Heart left ventricle (tissue), 16 donors: ENCODE data around the gene ANXA4. TPM values are rescaled to one million over a fixed set of nuclear protein-coding genes. Genes with fewer than 3 reads are reported as not detected.
"Not testable (repeated sequence)": the region's sequence is repeated elsewhere in the genome, so short reads cannot be mapped to it uniquely, and the experiment has no call there.

Experiments used
- ATAC-seq, 4 donors: fragments of 200-7000 bp; cut with Tn5 transposase; one replicate each; pipeline ENCODE4 v1.9.1; 2020 to 2022; ENCODE audit warnings: moderate library complexity in 4 of 4, mild to moderate bottlenecking in 3 of 4, moderate number of reproducible peaks in 1 of 4
- DNase-seq, 5 donors: peaks; one replicate each; pipeline ENCODE4 v3.0.0-alpha.2; 2020
- H3K27ac ChIP-seq, 12 donors: fragments of 200-600 bp; sonication (generic) in 4 of 12; one replicate each; pipeline versions ENCODE4 v1.5.0 to v1.8.0; 2016 to 2022; ENCODE audit warnings: mild to moderate bottlenecking in 2 of 12
- H3K27me3 ChIP-seq, 9 donors: fragments of 200-600 bp; sonication (generic) in 2 of 9; one replicate each; pipeline versions ENCODE4 v1.5.1 to v1.8.0; 2016 to 2022; ENCODE audit warnings: mild to moderate bottlenecking in 3 of 9
- H3K36me3 ChIP-seq, 9 donors: fragments of 200-600 bp; sonication (generic) in 2 of 9; one replicate each; pipeline versions ENCODE4 v1.5.0 to v1.8.0; 2018 to 2022; ENCODE audit warnings: mild to moderate bottlenecking in 2 of 9
- H3K4me1 ChIP-seq, 12 donors: fragments of 200-600 bp; sonication (generic) in 4 of 12; one replicate each; pipeline versions ENCODE4 v1.5.0 to v1.8.0; 2016 to 2022; ENCODE audit warnings: mild to moderate bottlenecking in 3 of 12
- H3K4me3 ChIP-seq, 12 donors: fragments of 200-600 bp; sonication (generic) in 4 of 12; one replicate each; pipeline versions ENCODE4 v1.5.0 to v1.8.0; 2017 to 2022; ENCODE audit warnings: mild to moderate bottlenecking in 9 of 12, moderate library complexity in 4 of 12
- H3K9me3 ChIP-seq, 12 donors: fragments of 200-600 bp; sonication (generic) in 4 of 12; one replicate each; pipeline versions ENCODE4 v1.5.0 to v1.8.0; 2016 to 2022; ENCODE audit warnings: mild to moderate bottlenecking in 1 of 12
- POLR2A ChIP-seq, 2 donors: fragments of 450-650 bp; IDR thresholded peaks; one replicate each; pipeline ENCODE4 v1.6.1; 2017; ENCODE audit warnings: antibody characterized with exemption in 2 of 2, mild to moderate bottlenecking in 2 of 2, moderate library complexity in 2 of 2
- WGBS, 4 donors: extraction: QIAGEN DNeasy Blood & Tissue Kit in 2 of 4; methylation state at CpG; one replicate each; pipeline versions ENCODE4 v1.1.5 to v1.1.7; 2013 to 2018; 5-methylcytosine and 5-hydroxymethylcytosine counted together
- intact Hi-C, 10 donors: fragments of 100-400 bp; cut with DNase I; formaldehyde crosslinking; loops; one replicate each; pipeline versions ENCODE4 v1.11.1 to v1.14.2; 2022
- polyA plus RNA-seq, 2 donors: library from polyadenylated mRNA; stranded (reverse); fragments of 200-250 nt; gene quantifications; one replicate each; pipeline ENCODE4 v1.2.3, GENCODE V29; 2013
- total RNA-seq, 9 donors: library from RNA; depleted of rRNA in 2 of 9; stranded (reverse); fragments of >200 nt in 2 of 9; fragmentation: NEBNext Ultra II Directional in 3 of 9; extraction: Animal tissue kit (Norgen Biotek cat#: 25700) in 3 of 9; gene quantifications; one replicate each; pipeline versions ENCODE4 v1.1.0 to v1.2.4, GENCODE V29; 2016 to 2023
- TF ChIP-seq, protein P1 (sequence below), 12 donors: fragments of 200-600 bp; sonication (generic) in 4 of 12; IDR thresholded peaks; one replicate each; pipeline versions ENCODE4 v1.5.0 to v1.8.0; 2018 to 2022; ENCODE audit warnings: antibody characterized with exemption in 12 of 12, mild to moderate bottlenecking in 5 of 12
- donor health status: ischemic (EF 13 %, LVEDD 7.1; RV severe dilation, severe dysfunction).
- donor health status: healthy with polysubstance abuse.
- donor health status: DM: no; HTN: yes; CAD: no.
- donor health status: DM: no; HTN: no; CAD: no.
- donor health status: ischemic (EF 25% LVEDD 6.9; RV normal size, moderate dysfunction).
- donor health status: ischemic (EF 25% LVEDD 5.7; RV mildly dilated, moderate dysfunction).
- donor health status: healthy.
- donor health status: DM: yes; HTN: yes; CAD: no.
- donor health status: ischemic (EF 35%, LVEDD 5.7; RV mildly dilated, moderate dysfunction).
- donor health status: nonischemic (EF 11% LVEDD 7.7; RV severe dilation, severe dysfunction).
- donor health status: DM: yes; HTN: yes; CAD: no.
- donor health status: PGD.
- donor health status: ischemic (EF 29% LVEDD 5.4; RV normal size, mild dysfunction).
- donor health status: nonischemic (EF 23%, LVEDD 6.1; RV moderate dilation, normal function).

Gene ANXA4
- total and polyA plus RNA-seq, 11 donors = 7.3 to 73.5 (median 18.8) TPM

- 1 to 3% (median 2%) methylated on average over 36 to 45 of the region's 45 CpGs for WGBS, 4 donors
Observed at GRCh38 chr2:69830045-69830905, 88.3 kb downstream of the ANXA4 start.

DNA sequence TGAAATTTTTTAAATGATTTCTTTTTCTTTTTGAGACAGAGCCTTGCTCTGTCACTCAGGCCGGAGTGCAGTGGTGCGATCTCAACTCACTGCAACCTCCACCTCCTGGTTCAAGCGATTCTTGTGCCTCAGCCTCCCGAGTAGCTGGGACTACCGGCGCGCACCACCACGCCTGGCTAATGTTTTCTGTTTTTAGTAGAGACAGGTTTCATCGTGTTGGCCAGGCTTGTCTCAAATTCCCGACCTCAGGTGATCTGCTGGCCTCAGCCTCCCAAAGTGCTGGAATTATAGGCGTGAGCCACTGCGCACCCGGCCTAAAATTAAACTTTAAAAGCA, 88.9 kb downstream of the ANXA4 start:
- H3K4me1 ChIP-seq = peaks cover 0 to 32% (median 23%) of the 10 kb centered on the region in 12 donors
- WGBS, 4 donors = 85 to 88% (median 87%) methylated on average over 13 of the region's 13 CpGs
- not testable (repeated sequence) for H3K27me3 ChIP-seq, H3K9me3 ChIP-seq, ATAC-seq, H3K36me3 ChIP-seq, H3K27ac ChIP-seq, DNase-seq
- intact Hi-C loops = loop anchor here in 1 of 10 donors (10.0 kb wide), 1 partner anchor 266 kb away; no protein-coding TSS in a partner anchor
- H3K4me3 ChIP-seq = peak overlapping the region in 9 of 12 donors; percentile 79 to 99 (median 88)

More at GRCh38 chr2:69830045-69830905, 88.3 kb downstream of the ANXA4 start:
- Histone ChIP-seq H3K27ac (peak overlapping the region; percentile 50 to 97 (median 92)), H3K9me3 (no peaks in the 10 kb centered on the region), H3K4me1 (peaks cover 0 to 32% (median 22%) of the 10 kb centered on the region in 12 donors), H3K36me3 (peaks cover 0 to 8% (median 0%) of the 10 kb centered on the region in 9 donors), H3K4me3 (peak overlapping the region; percentile 61 to 99 (median 90)), H3K27me3 (no peaks in the 10 kb centered on the region)
- intact Hi-C loops = loop anchor here in 1 of 10 donors (10.0 kb wide), 1 partner anchor 265 kb away; no protein-coding TSS in a partner anchor
- DNase-seq (peak in 3 of 5 donors; percentile 20 to 63 (median 37)), ATAC-seq (peak in 3 of 4 donors; percentile 2 to 43 (median 39))
- TF ChIP-seq POLR2A (IDR thresholded peaks at IDR 0.05) = no peak
- TF ChIP-seq, protein P1, sequence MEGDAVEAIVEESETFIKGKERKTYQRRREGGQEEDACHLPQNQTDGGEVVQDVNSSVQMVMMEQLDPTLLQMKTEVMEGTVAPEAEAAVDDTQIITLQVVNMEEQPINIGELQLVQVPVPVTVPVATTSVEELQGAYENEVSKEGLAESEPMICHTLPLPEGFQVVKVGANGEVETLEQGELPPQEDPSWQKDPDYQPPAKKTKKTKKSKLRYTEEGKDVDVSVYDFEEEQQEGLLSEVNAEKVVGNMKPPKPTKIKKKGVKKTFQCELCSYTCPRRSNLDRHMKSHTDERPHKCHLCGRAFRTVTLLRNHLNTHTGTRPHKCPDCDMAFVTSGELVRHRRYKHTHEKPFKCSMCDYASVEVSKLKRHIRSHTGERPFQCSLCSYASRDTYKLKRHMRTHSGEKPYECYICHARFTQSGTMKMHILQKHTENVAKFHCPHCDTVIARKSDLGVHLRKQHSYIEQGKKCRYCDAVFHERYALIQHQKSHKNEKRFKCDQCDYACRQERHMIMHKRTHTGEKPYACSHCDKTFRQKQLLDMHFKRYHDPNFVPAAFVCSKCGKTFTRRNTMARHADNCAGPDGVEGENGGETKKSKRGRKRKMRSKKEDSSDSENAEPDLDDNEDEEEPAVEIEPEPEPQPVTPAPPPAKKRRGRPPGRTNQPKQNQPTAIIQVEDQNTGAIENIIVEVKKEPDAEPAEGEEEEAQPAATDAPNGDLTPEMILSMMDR (IDR thresholded peaks at IDR 0.05) = no peak

GRCh38 chr2:69831354-69831905, 89.5 kb downstream of the ANXA4 start:
- peak overlapping the region in 4 of 12 donors; percentile 82 to 98 (median 88) for H3K4me3 ChIP-seq
- no peak for ATAC-seq

DNA sequence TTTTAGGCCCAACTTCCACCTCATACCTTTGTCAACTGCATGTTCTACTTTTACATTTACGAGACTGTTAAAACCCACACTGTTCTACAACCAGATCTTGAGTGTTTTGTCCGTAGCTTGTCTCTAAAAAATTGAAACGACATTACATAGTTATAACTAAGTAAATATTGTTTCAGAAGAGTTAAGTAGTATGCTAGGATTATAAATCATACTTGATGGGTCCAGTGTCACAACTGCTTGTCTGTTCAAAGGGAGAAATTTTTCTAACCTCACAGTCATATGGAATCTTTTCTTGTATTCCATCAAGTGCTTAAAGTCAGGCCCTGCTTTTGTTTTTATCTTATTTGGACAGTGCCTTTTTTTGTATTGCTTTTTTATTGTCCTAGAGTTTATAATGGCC, 91.8 kb downstream of the ANXA4 start:
- H3K27me3 ChIP-seq = no peaks in the 10 kb centered on the region
- WGBS, 4 donors = 90 to 96% (median 94%) methylated on average over 3 of the region's 3 CpGs

More at GRCh38 chr2:69831354-69831905, 89.5 kb downstream of the ANXA4 start:
- no peaks in the 10 kb centered on the region for H3K27me3 ChIP-seq
- H3K4me1 ChIP-seq = peaks cover 0 to 34% (median 24%) of the 10 kb centered on the region in 12 donors
- no peak for DNase-seq
- 95 to 96% (median 95%) methylated on average over 6 of the region's 6 CpGs for WGBS, 4 donors
- intact Hi-C loops = loop anchor here in 1 of 10 donors (10.0 kb wide), 1 partner anchor 267 kb away; no protein-coding TSS in a partner anchor
- no peaks in the 10 kb centered on the region for H3K9me3 ChIP-seq
- H3K36me3 ChIP-seq = no peaks in the 10 kb centered on the region
- no peak overlapping the region for H3K27ac ChIP-seq
- no peak for TF ChIP-seq POLR2A (IDR thresholded peaks at IDR 0.05)
- TF ChIP-seq, protein P1 (IDR thresholded peaks at IDR 0.05) = no peak

More for the DNA sequence above, 91.8 kb downstream of the ANXA4 start:
- no peak for TF ChIP-seq POLR2A (IDR thresholded peaks at IDR 0.05)
- TF ChIP-seq, protein P1 (IDR thresholded peaks at IDR 0.05) = no peak
- peaks cover 0 to 7% (median 0%) of the 10 kb centered on the region in 9 donors for H3K36me3 ChIP-seq
- H3K4me3 ChIP-seq = no peak overlapping the region
- H3K27ac ChIP-seq = no peak overlapping the region
- ATAC-seq (no peak), DNase-seq (no peak)
- H3K9me3 ChIP-seq = no peaks in the 10 kb centered on the region
- H3K4me1 ChIP-seq = peaks cover 0 to 34% (median 19%) of the 10 kb centered on the region in 12 donors
- intact Hi-C loops = loop anchor here in 1 of 10 donors (10.0 kb wide), 1 partner anchor 269 kb away; no protein-coding TSS in a partner anchor
